ENCODE measurements around the gene BRD9.
"Not testable (repeated sequence)": the region's sequence is repeated elsewhere in the genome, so short reads cannot be mapped to it uniquely, and the experiment has no call there.

Gene BRD9

DNA sequence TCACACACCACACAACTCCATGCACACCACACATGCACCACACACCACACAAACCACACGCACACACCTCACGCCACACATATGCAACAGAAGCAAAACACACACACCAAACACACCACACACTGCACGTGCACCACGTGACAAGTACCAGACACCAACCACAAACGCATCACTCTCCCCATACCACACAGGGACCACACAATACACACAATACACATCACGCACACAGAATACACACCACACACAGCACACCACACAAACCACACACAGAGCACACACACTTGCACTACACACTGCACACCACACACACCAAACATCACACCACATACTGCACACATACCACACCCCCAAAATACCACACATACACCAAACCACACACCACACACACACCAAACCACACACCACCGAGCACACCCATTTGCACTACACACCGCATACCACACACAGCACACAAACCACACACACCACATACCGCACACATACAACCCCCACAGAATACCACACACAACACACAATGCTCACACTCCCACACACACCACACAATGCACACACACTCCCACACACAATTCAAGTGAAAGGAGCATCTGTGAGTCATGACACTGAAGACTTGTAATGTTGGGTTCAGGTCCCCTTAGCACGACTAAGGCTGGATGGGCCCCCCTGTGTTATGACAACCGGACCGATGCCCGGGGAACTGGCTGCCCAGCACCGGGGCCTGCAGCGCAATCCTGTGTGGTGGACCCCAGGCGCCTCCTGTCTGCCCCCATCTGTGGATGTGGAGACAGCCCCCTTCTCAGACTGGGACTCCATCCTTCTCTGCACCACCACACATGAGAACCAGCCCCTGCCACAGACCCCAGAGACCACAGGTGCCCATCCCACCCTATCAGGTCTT lies 35.8 kb downstream of the BRD9 start:
- DNase-seq = no peak

DNA sequence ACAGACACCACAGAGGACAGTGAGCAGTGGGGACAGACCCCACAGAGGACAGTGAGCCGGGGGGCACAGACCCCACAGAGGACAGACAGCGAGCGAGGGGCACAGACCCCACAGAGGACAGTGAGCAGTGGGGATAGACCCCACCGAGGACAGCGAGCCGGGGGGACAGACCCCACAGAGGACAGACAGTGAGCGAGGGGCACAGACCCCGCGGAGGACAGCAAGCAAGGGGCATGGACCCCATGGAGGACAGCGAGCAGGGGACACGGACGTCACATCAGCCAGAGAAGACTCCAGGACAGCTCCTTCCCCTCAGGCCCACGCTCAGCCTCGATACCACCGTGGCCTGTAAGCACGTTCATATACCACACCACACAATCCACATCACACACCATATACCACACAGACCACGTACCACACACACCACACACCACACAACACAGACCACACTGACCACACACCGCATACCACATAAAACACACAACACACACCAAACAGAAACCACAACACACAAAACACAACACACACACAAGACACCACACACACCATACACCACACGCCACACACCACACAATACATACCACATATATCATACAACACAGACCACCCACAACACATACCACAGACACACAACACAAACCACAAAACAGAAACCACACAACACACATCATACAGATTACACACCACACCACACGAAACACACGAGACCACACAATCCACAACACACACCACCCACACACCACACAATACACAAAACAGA lies 36.6 kb downstream of the BRD9 start:
- DNase-seq = no peak

DNA sequence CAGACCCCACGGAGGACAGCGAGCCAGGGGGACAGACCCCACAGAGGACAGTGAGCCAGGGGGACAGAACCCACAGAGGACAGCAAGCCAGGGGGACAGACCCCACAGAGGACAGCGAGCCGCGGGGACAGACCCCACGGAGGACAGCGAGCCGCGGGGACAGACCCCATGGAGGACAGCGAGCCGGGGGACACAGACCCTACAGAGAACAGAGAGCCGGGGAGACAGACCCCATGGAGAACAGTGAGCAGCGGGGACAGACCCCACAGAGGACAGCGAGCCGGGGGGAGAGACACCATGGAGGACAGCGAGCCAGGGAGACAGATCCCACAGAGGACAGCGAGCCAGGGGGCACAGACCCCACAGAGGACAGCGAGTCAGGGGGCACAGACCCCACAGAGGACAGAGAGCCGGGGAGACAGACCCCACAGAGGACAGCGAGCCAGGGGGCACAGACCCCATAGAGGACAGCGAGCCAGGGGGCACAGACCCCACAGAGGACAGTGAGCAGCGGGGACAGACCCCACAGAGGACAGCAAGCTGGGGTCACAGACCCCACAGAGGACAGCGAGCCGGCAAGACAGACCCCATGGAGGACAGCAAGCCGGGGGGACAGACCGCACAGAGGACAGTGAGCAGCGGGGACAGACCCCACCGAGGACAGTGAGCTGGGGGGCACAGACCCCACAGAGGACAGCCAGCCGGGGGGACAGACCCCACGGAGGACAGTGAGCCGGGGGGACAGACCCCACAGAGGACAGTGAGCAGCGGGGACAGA lies 37.4 kb downstream of the BRD9 start:
- no peak for DNase-seq

DNA sequence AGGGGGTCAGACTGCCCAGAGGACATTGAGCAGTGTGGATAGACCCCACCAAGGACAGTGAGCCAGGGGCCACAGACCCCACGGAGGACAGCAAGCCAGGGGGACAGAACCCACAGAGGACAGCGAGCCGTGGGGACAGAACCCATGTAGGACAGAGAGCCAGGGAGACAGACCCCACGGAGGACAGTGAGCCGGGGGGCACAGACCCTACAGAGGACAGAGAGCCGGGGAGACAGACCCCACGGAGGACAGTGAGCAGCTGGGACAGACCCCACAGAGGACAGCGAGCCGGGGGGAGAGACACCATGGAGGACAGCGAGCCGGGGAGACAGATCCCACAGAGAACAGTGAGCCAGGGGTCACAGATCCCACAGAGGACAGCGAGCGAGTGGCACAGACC lies 38.4 kb downstream of the BRD9 start:
- DNase-seq = no peak

GRCh38 chr5:853416-854090 lies 39.0 kb downstream of the BRD9 start:
- DNase-seq = not testable (repeated sequence)

GRCh38 chr5:852431-853401 lies 39.9 kb downstream of the BRD9 start:
- no peak for DNase-seq

- DNase-seq = no peak
Observed at GRCh38 chr5:852018-852417, 40.6 kb downstream of the BRD9 start.

DNA sequence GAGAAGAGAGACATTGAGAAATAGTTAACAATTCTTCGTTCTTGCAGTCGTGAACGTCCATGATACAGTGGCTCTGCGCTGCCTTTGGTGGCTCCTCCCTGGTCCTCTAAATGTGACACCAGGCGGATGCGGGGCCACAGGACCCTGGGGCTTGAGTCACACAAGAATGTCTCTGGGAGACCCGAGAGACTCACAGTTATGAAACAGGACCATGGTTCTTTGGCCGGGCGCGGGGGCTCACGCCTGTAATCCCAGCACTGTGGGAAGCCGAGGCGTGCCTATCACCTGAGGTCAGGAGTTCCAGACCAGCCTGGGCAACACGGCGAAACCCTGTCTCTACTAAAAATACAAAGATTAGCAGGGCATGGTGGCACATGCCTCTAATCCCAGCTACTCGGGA lies 41.0 kb downstream of the BRD9 start:
- DNase-seq = no peak

GRCh38 chr5:851076-851475 lies 41.5 kb downstream of the BRD9 start:
- no peak for DNase-seq

DNA sequence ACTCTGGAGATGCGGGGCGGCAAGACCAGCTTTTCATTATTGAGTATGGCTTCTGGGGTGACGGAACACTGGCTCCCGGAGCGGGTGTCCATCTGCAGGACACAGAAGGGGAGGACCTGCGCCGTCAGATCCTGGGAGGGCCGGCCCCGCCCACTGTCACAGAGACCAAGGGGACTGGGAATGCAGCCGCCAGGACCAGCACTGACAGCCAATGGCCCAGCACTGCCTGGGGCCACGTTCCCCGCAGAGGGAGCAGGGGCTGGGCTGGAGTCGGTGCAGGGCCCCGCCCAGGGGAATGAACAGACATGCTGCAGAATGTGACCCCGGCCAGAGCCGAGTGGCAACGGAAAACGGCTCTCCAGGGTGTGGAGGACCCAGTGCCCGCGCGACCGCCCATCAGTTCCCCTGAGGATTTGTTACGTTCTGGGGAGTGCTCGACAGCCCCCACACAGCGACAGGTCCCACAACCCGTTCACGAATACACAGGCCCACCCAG lies 42.0 kb downstream of the BRD9 start, which contains the start of gene ZDHHC11:
Gene ZDHHC11 (minus strand): TSS at position 476 of the 496 bp plus-strand sequence. CDS start 384 bp downstream, at position 92.
- DNase-seq = no peak

DNA sequence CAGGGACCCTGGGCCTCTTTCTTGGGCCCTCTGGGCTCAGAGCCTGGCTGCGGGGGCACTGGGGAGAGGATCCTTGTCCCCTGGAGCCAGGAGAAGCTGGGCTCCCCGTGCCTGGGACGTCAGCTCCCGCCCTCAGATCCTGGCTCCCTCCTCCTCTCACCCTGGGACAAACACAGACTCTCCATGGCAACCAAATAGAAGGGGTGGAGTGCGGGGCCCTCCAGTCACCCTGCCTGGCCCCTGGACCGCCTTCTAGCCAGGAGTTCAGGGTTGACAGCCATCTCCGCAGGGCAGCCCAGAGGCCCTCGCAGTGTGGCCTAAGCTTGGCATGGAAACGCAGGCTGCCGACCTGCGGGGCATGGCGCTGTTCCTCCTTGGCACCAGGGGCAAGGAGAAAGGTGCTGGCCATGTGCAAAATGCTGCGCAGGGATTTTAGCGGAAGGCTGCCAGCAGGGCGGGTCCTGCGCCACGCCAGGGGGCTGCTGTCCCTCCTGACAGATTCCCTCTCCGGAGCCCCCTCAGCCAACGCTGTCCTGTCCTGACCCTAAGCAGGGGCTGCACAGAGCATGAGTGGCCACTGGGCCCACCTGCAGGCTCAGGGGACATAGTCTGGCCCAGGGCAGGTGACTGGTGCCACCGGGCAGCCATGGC lies 42.8 kb downstream of the BRD9 start:
- no peak for DNase-seq

- DNase-seq = no peak
Observed at GRCh38 chr5:848671-849111, 43.9 kb downstream of the BRD9 start.

- DNase-seq = not testable (repeated sequence)
Observed at GRCh38 chr5:847736-848135, 44.9 kb downstream of the BRD9 start.

DNA sequence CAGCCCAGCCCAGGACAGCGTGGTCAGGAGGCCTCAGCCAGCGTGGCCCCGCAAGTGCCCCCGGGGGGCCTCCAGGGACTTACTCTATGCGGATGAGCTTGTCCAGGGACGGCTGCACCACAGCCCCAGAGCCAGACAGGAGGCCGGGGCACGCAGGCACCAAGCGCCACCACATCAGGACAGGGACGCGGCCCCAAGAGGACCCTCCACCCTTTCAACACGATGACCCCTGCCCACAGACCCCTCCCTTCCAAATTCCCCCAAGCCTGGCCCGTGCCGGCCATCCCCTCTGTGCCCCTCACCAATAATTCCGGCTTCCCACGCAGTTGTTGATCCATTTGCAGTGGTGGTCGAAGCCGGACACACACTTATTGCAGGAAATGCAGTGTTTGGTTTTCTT lies 45.4 kb downstream of the BRD9 start:
- not testable (repeated sequence) for DNase-seq

- DNase-seq = not testable (repeated sequence)
Observed at GRCh38 chr5:846602-847091, 46.0 kb downstream of the BRD9 start.

DNA sequence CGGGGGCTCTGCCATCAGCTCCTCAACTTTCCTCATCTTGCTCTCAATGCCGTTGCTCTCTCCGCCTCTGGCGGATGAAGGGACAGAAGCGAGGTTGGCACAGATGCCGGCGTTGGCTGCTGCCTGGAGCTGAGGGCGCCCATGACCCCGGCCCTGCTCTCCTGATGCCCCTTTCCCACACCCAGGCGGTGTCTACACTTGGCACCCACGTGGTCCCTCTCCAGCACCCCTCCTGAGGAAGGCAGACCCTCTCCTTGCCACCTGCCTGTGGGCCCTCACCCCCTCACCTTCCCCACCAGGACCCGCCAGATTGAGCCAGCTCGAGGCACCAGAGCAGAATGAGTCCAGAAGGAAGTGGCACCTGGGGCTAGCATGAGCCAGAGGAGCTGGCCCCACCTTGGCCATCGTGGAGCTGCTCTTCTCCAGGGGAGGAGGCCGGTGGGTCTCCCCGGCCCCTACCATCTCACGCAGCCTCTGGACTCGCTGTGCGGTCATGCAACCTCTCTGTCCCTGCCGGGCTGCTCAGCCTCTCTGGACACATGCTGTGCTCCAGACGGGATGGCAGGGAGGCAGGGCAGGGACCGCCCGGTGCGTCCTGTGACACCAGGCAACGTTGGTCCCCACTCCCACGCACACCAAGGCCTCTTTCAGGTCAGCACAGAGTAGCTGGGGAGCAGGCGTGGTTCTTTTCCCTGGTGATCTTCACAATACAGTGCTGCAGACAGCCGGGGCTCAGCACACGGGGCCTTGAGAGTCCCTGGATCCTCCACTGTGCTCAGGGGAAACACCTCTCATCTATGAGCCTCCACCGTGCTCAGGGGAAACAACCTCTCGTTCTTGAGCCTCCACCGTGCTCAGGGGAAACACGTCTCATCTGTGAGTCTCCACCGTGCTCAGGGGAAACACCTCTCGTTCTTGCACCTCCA lies 46.7 kb downstream of the BRD9 start:
- DNase-seq = not testable (repeated sequence)

DNA sequence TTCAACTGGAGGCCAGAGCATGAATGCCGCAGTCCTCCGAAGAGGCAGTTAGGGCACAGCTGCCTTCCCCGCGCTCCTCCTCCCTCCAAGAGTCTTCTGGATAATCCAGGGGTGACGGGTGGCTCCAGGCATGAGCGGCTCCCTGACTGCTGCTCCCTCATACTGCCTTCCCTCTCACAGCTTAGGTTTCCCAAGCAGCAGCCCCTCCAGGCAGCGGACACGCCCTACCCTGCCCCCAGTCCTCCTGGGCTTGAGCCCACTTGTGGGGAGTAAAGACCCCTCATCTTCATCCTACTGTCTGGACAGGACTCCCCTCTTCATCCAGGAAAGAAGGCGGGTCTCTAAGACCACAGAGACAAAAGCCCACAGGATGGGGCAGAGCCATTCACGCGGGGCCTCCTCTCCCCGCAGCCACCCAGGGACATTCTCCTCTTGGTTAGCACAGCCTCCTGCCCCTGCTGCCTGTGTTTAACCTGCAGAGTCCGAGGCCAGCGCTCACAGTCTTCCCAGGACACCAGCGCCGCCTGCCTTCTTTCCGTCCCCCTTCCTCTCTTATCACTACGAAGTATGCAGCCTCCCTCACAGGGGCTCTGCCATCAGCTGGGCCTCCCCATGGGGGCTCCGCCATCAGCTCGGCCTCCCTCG lies 47.4 kb downstream of the BRD9 start:
- DNase-seq = not testable (repeated sequence)

- not testable (repeated sequence) for DNase-seq
Observed at GRCh38 chr5:844426-844825, 48.2 kb downstream of the BRD9 start.

GRCh38 chr5:843926-844325 lies 48.7 kb downstream of the BRD9 start:
- not testable (repeated sequence) for DNase-seq

Measured in activated naive CD4-positive, alpha-beta T cell (primary cell).